Measurements from ENCODE around the gene ADGRA1.
"Not testable (repeated sequence)": the region's sequence is repeated elsewhere in the genome, so short reads cannot be mapped to it uniquely, and the experiment has no call there.

Gene ADGRA1

GRCh38 chr10:133130602-133131001, 42.9 kb downstream of the ADGRA1 start:
- no peak for DNase-seq

- no peak for DNase-seq
These were observed 43.3 kb downstream of the ADGRA1 start for GRCh38 chr10:133131053-133131452.

GRCh38 chr10:133131734-133132472, 44.2 kb downstream of the ADGRA1 start:
- no peak for DNase-seq

- DNase-seq, result no peak
These were observed 45.0 kb downstream of the ADGRA1 start for GRCh38 chr10:133132473-133133291.

- no peak for DNase-seq
These were observed 45.9 kb downstream of the ADGRA1 start for GRCh38 chr10:133133471-133134231.

- DNase-seq, result no peak
These were observed 46.8 kb downstream of the ADGRA1 start for GRCh38 chr10:133134411-133135115.

- DNase-seq, result no peak
These were observed 47.4 kb downstream of the ADGRA1 start for GRCh38 chr10:133135116-133135465.

GRCh38 chr10:133137486-133138145, 49.9 kb downstream of the ADGRA1 start:
- DNase-seq, result not testable (repeated sequence)

GRCh38 chr10:133139551-133140065, 51.9 kb downstream of the ADGRA1 start:
- DNase-seq, result no peak

GRCh38 chr10:133140417-133141143, 52.9 kb downstream of the ADGRA1 start:
- no peak for DNase-seq

- no peak for DNase-seq
These were observed 53.6 kb downstream of the ADGRA1 start for GRCh38 chr10:133141144-133141957.

- DNase-seq, result no peak
These were observed 54.2 kb downstream of the ADGRA1 start for GRCh38 chr10:133141958-133142340.

GRCh38 chr10:133142523-133143199, 54.9 kb downstream of the ADGRA1 start:
- no peak for DNase-seq

GRCh38 chr10:133143200-133143533, 55.4 kb downstream of the ADGRA1 start:
- DNase-seq, result no peak

- DNase-seq, result no peak
These were observed 55.8 kb downstream of the ADGRA1 start for GRCh38 chr10:133143546-133143945.

GRCh38 chr10:133144771-133145170, 57.0 kb downstream of the ADGRA1 start:
- DNase-seq, result no peak

- no peak for DNase-seq
These were observed 62.5 kb downstream of the ADGRA1 start for GRCh38 chr10:133150226-133150625.

GRCh38 chr10:133150656-133151055, 62.9 kb downstream of the ADGRA1 start:
- DNase-seq, result no peak

GRCh38 chr10:133151071-133151470, 63.3 kb downstream of the ADGRA1 start:
- DNase-seq, result not testable (repeated sequence)

GRCh38 chr10:133151543-133151972, 63.8 kb downstream of the ADGRA1 start:
- DNase-seq, result no peak
